ENCODE measurements around the gene EHBP1L1. TPM values are rescaled to one million over a fixed set of nuclear protein-coding genes. Genes with fewer than 3 reads are reported as not detected.

EHBP1L1 gene
- polyA plus RNA-seq, 3 donors: 12.5 to 18.8 (median 18.2) TPM

- DNase-seq: no peak
These were observed 864 bp upstream of the EHBP1L1 start for GRCh38 chr11:65574811-65575567.

- DNase-seq: no peak
These were observed 496 bp downstream of the EHBP1L1 start for GRCh38 chr11:65576232-65576866.

GRCh38 chr11:65576867-65577755 lies 1.3 kb downstream of the EHBP1L1 start:
- no peak for DNase-seq

- DNase-seq: no peak
These were observed 1.9 kb downstream of the EHBP1L1 start for GRCh38 chr11:65577756-65578109.

GRCh38 chr11:65578134-65578533 lies 2.3 kb downstream of the EHBP1L1 start:
- no peak for DNase-seq

GRCh38 chr11:65578667-65579066 lies 2.8 kb downstream of the EHBP1L1 start:
- DNase-seq: no peak

GRCh38 chr11:65579291-65579690 lies 3.4 kb downstream of the EHBP1L1 start:
- DNase-seq: no peak

GRCh38 chr11:65580031-65580692 lies 4.3 kb downstream of the EHBP1L1 start:
- no peak for DNase-seq

- DNase-seq: no peak
These were observed 4.9 kb downstream of the EHBP1L1 start for GRCh38 chr11:65580756-65581155.

- no peak for DNase-seq
These were observed 6.1 kb downstream of the EHBP1L1 start for GRCh38 chr11:65581928-65582327.

GRCh38 chr11:65583589-65583988 lies 7.7 kb downstream of the EHBP1L1 start:
- no peak for DNase-seq

GRCh38 chr11:65584106-65584505 lies 8.3 kb downstream of the EHBP1L1 start:
- no peak for DNase-seq

- DNase-seq: no peak
These were observed 8.9 kb downstream of the EHBP1L1 start for GRCh38 chr11:65584723-65585171.

- no peak for DNase-seq
These were observed 9.8 kb downstream of the EHBP1L1 start for GRCh38 chr11:65585396-65586246.

- no peak for DNase-seq
These were observed 10.4 kb downstream of the EHBP1L1 start for GRCh38 chr11:65586247-65586630.

GRCh38 chr11:65586676-65587075 lies 10.8 kb downstream of the EHBP1L1 start:
- DNase-seq: no peak

GRCh38 chr11:65588199-65589054 lies 12.6 kb downstream of the EHBP1L1 start:
- DNase-seq: no peak

GRCh38 chr11:65589444-65590239 lies 13.8 kb downstream of the EHBP1L1 start:
- no peak for DNase-seq

GRCh38 chr11:65590240-65590738 lies 14.4 kb downstream of the EHBP1L1 start:
- DNase-seq: no peak

Data from renal pelvis (tissue), 4 donors.